ENCODE results near the gene LPP. TPM values are rescaled to one million over a fixed set of nuclear protein-coding genes. Genes with fewer than 3 reads are reported as not detected.

The LPP gene
- polyA plus RNA-seq, 1 donor (not counting 4 experiments of a cell fraction or from before 2014, with no cell fraction given) = 16.0 TPM

- H3K9ac ChIP-seq (ENCODE audit: control insufficient read depth, extremely low read depth, insufficient read depth, low read length) = no peak overlapping the region
- H3K9me3 ChIP-seq (ENCODE audit: control insufficient read depth, low read depth, low read length) = no peaks in the 10 kb centered on the region
- dilution Hi-C loops (cut with MboI; ENCODE audit: extremely low pct_ligation_motif_present, low sequenced_read_pairs) = no loop called here
- no peak overlapping the region for H3K4me3 ChIP-seq (ENCODE audit: control insufficient read depth in 2 of 3, extremely low read depth in 1 of 3, insufficient read depth in 2 of 3, low read depth in 1 of 3, low read length in 3 of 3)
- no peaks in the 10 kb centered on the region for H4K20me1 ChIP-seq (ENCODE audit: control insufficient read depth, extremely low read depth, insufficient read depth, low read length)
- TF ChIP-seq CTCF (optimal IDR thresholded peaks at IDR 0.05 in 1 of 3, IDR thresholded peaks at IDR 0.05 in 1 of 3, conservative IDR thresholded peaks at IDR 0.05 in 1 of 3; ENCODE audit: extremely low read depth in 1 of 3, insufficient read depth in 2 of 3, low read length in 3 of 3) = no peak
- TF ChIP-seq EZH2 (IDR thresholded peaks at IDR 0.05; ENCODE audit: low read length) = no peak
- H3K36me3 ChIP-seq (ENCODE audit: control insufficient read depth in 2 of 2, extremely low read depth in 1 of 2, insufficient read depth in 2 of 2, low read length in 2 of 2) = no peaks in the 10 kb centered on the region
- no peaks in the 10 kb centered on the region for H3K79me2 ChIP-seq (ENCODE audit: control insufficient read depth, insufficient read depth, low read length)
- no peak overlapping the region for H2AFZ ChIP-seq (ENCODE audit: control insufficient read depth, low read length)
- H3K4me2 ChIP-seq (ENCODE audit: control insufficient read depth, extremely low read depth, insufficient read depth, low read depth, low read length) = no peak overlapping the region
- H3K27me3 ChIP-seq (ENCODE audit: control insufficient read depth, extremely low read depth, insufficient read depth, low read length) = no peaks in the 10 kb centered on the region
- H3K4me1 ChIP-seq (ENCODE audit: control insufficient read depth, extremely low read depth, insufficient read depth, low read length) = peaks cover 5% of the 10 kb centered on the region
- no peak for DNase-seq (ENCODE audit: low read depth, low spot score)
- H3K9me1 ChIP-seq (ENCODE audit: control insufficient read depth, extremely low read depth, insufficient read depth, low read length) = no peaks in the 10 kb centered on the region
- H3K27ac ChIP-seq (ENCODE audit: control insufficient read depth, insufficient read depth, low read length) = no peak overlapping the region
- no peak for FAIRE-seq
Observed at GRCh38 chr3:188827103-188827502, 673.1 kb downstream of the LPP start.

DNA sequence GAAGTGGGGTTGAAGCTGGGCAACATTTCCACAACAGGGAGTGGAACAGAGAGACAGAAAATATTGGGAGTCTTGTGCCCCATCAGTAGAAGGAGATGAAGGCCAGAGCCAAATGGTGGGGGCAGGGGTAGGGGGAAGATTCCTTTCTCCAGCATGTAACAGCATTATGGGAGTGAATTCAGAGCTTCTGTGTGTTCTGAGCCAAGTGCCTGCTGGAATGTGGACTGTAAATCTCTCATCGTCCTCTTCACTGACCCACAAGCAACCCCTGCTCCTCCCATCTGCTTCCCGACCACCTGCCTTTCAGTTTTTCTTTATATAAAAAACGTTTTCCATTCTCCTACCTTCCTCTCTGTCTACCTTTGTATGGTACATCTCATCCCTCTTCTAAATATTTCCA is 673.6 kb downstream of the LPP start:
- no peaks in the 10 kb centered on the region for H4K20me1 ChIP-seq (ENCODE audit: control insufficient read depth, extremely low read depth, insufficient read depth, low read length)
- no peak overlapping the region for H3K4me2 ChIP-seq (ENCODE audit: control insufficient read depth, extremely low read depth, insufficient read depth, low read depth, low read length)
- dilution Hi-C loops (cut with MboI; ENCODE audit: extremely low pct_ligation_motif_present, low sequenced_read_pairs) = no loop called here
- H3K4me3 ChIP-seq (ENCODE audit: control insufficient read depth in 2 of 3, extremely low read depth in 1 of 3, insufficient read depth in 2 of 3, low read depth in 1 of 3, low read length in 3 of 3) = no peak overlapping the region
- no peaks in the 10 kb centered on the region for H3K9me3 ChIP-seq (ENCODE audit: control insufficient read depth, low read depth, low read length)
- H3K4me1 ChIP-seq (ENCODE audit: control insufficient read depth, extremely low read depth, insufficient read depth, low read length) = peaks cover 10% of the 10 kb centered on the region
- H3K9ac ChIP-seq (ENCODE audit: control insufficient read depth, extremely low read depth, insufficient read depth, low read length) = no peak overlapping the region
- TF ChIP-seq CTCF (optimal IDR thresholded peaks at IDR 0.05 in 1 of 3, IDR thresholded peaks at IDR 0.05 in 1 of 3, conservative IDR thresholded peaks at IDR 0.05 in 1 of 3; ENCODE audit: extremely low read depth in 1 of 3, insufficient read depth in 2 of 3, low read length in 3 of 3) (no peak), EZH2 (IDR thresholded peaks at IDR 0.05; ENCODE audit: low read length) (no peak)
- H3K36me3 ChIP-seq (ENCODE audit: control insufficient read depth in 2 of 2, extremely low read depth in 1 of 2, insufficient read depth in 2 of 2, low read length in 2 of 2) = no peaks in the 10 kb centered on the region
- no peak overlapping the region for H2AFZ ChIP-seq (ENCODE audit: control insufficient read depth, low read length)
- no peaks in the 10 kb centered on the region for H3K27me3 ChIP-seq (ENCODE audit: control insufficient read depth, extremely low read depth, insufficient read depth, low read length)
- FAIRE-seq = no peak
- no peaks in the 10 kb centered on the region for H3K79me2 ChIP-seq (ENCODE audit: control insufficient read depth, insufficient read depth, low read length)
- no peaks in the 10 kb centered on the region for H3K9me1 ChIP-seq (ENCODE audit: control insufficient read depth, extremely low read depth, insufficient read depth, low read length)
- H3K27ac ChIP-seq (ENCODE audit: control insufficient read depth, insufficient read depth, low read length) = no peak overlapping the region
- no peak for DNase-seq (ENCODE audit: low read depth, low spot score)

Data from keratinocyte (primary cell).